Measurements from ENCODE around the gene FASN. TPM values are rescaled to one million over a fixed set of nuclear protein-coding genes. Genes with fewer than 3 reads are reported as not detected.

The FASN gene
- total and polyA plus RNA-seq, 2 of the 13 experiments (the other 11 are each of a cell fraction or from before 2014, with no cell fraction given) = 51.7 to 101 TPM

GRCh38 chr17:82056729-82057621 lies 41.1 kb downstream of the FASN start (continued):
- TF ChIP-seq, protein P1, sequence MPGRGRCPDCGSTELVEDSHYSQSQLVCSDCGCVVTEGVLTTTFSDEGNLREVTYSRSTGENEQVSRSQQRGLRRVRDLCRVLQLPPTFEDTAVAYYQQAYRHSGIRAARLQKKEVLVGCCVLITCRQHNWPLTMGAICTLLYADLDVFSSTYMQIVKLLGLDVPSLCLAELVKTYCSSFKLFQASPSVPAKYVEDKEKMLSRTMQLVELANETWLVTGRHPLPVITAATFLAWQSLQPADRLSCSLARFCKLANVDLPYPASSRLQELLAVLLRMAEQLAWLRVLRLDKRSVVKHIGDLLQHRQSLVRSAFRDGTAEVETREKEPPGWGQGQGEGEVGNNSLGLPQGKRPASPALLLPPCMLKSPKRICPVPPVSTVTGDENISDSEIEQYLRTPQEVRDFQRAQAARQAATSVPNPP (CRISPR knock-in tag; IDR thresholded peaks at IDR 0.05) = 0 out of 2 replicates have a peak, but pooled peaks have one; percentile 13
- peak; percentile 83 for TF ChIP-seq SAP130 (CRISPR knock-in tag; IDR thresholded peaks at IDR 0.05; ENCODE audit: low read depth)
- no peak for TF ChIP-seq TEAD2 (CRISPR knock-in tag; IDR thresholded peaks at IDR 0.05)
- TF ChIP-seq ATRX (CRISPR knock-in tag; IDR thresholded peaks at IDR 0.05; ENCODE audit: borderline replicate concordance) = no peak
- no peak for TF ChIP-seq ZNF776 (CRISPR knock-in tag; IDR thresholded peaks at IDR 0.05)
- TF ChIP-seq, protein P2, sequence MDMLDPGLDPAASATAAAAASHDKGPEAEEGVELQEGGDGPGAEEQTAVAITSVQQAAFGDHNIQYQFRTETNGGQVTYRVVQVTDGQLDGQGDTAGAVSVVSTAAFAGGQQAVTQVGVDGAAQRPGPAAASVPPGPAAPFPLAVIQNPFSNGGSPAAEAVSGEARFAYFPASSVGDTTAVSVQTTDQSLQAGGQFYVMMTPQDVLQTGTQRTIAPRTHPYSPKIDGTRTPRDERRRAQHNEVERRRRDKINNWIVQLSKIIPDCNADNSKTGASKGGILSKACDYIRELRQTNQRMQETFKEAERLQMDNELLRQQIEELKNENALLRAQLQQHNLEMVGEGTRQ (IDR thresholded peaks at IDR 0.05; ENCODE audit: low read depth, low read length) = no peak
- TF ChIP-seq, protein P2 (CRISPR knock-in tag; IDR thresholded peaks at IDR 0.05; ENCODE audit: borderline replicate concordance) = no peak; the same call in 1 of the 2 replicates
- TF ChIP-seq ZNF619 (CRISPR knock-in tag; IDR thresholded peaks at IDR 0.05) = peak; percentile 48; the same call in 1 of the 2 replicates
- TF ChIP-seq ZNF468 (CRISPR knock-in tag; IDR thresholded peaks at IDR 0.05) = no peak
- no peak; the same call in 1 of the 2 replicates for TF ChIP-seq SAFB2 (CRISPR knock-in tag; IDR thresholded peaks at IDR 0.05; ENCODE audit: borderline replicate concordance, low read depth)
- TF ChIP-seq MEF2D (CRISPR knock-in tag; IDR thresholded peaks at IDR 0.05) = peak; percentile 85
- TF ChIP-seq ZNF552 (CRISPR knock-in tag; IDR thresholded peaks at IDR 0.05; ENCODE audit: borderline replicate concordance) = no peak; the same call in none of the 2 replicates
- peak; percentile 69 for TF ChIP-seq ZNF331 (CRISPR knock-in tag; IDR thresholded peaks at IDR 0.05)
- TF ChIP-seq GFI1 (CRISPR knock-in tag; IDR thresholded peaks at IDR 0.05; ENCODE audit: borderline replicate concordance) = peak; percentile 36; the same call in 1 of the 2 replicates
- no peak for TF ChIP-seq BCLAF1 (IDR thresholded peaks at IDR 0.05)
- TF ChIP-seq SSRP1 (CRISPR knock-in tag; IDR thresholded peaks at IDR 0.05) = peak; percentile 37; the same call in 1 of the 2 replicates
- TF ChIP-seq, protein P3, sequence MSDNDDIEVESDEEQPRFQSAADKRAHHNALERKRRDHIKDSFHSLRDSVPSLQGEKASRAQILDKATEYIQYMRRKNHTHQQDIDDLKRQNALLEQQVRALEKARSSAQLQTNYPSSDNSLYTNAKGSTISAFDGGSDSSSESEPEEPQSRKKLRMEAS (IDR thresholded peaks at IDR 0.05) = peak; percentile 92
- no peak for TF ChIP-seq SNAPC2 (CRISPR knock-in tag; IDR thresholded peaks at IDR 0.05)
- TF ChIP-seq ZNF3 (CRISPR knock-in tag; IDR thresholded peaks at IDR 0.05) = no peak

All from HepG2 (cell line).